ENCODE measurements around the gene IRF2BPL.

GRCh38 chr14:77076113-77076631 lies 47.7 kb upstream of the IRF2BPL start:
- TF ChIP-seq CTCF (conservative IDR thresholded peaks at IDR 0.05; ENCODE audit: low read length) (no peak), EZH2phosphoT487 (IDR thresholded peaks at IDR 0.05; ENCODE audit: borderline replicate concordance, low read depth, low read length) (no peak)

Data from OCI-LY7 (cell line).